LoVo (cell line): ENCODE measurements around the gene STAB1.
A peak's percentile ranks its signal among the peaks of the same experiment; 100 is the strongest.
"Not testable (repeated sequence)": the region's sequence is repeated elsewhere in the genome, so short reads cannot be mapped to it uniquely, and the experiment has no call there.

Source experiments
- DNase-seq: peaks from one replicate; pipeline ENCODE4 v3.0.0-alpha.2; 2016; ENCODE audit warnings: low spot score

STAB1 gene

DNA sequence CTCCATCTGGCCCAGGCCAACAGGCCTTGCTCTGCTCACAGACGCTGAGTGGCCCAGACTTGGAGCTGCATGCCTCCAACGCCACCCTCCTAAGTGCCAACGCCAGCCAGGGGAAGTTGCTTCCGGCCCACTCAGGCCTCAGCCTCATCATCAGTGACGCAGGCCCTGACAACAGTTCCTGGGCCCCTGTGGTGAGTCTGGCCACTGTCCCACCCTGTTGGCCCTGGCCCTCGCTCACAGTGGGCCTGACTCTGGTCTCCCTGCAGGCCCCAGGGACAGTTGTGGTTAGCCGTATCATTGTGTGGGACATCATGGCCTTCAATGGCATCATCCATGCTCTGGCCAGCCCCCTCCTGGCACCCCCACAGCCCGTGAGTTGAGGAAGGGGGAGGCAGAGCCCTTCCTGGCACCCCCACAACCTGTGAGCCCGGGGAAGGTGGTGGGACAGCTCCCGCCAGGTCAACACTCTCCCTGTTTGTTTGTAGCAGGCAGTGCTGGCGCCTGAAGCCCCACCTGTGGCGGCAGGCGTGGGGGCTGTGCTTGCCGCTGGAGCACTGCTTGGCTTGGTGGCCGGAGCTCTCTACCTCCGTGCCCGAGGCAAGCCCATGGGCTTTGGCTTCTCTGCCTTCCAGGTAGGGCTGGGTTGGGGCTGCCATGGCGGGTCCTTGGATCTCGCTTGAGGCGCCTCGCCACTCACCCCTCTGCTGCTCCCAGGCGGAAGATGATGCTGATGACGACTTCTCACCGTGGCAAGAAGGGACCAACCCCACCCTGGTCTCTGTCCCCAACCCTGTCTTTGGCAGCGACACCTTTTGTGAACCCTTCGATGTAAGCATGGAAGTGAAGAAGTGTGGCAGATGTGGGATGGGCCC is 28.5 kb downstream of the STAB1 start:
- no peak for DNase-seq

- no peak for DNase-seq
Measured at GRCh38 chr3:52524258-52524751, 29.2 kb downstream of the STAB1 start.

DNA sequence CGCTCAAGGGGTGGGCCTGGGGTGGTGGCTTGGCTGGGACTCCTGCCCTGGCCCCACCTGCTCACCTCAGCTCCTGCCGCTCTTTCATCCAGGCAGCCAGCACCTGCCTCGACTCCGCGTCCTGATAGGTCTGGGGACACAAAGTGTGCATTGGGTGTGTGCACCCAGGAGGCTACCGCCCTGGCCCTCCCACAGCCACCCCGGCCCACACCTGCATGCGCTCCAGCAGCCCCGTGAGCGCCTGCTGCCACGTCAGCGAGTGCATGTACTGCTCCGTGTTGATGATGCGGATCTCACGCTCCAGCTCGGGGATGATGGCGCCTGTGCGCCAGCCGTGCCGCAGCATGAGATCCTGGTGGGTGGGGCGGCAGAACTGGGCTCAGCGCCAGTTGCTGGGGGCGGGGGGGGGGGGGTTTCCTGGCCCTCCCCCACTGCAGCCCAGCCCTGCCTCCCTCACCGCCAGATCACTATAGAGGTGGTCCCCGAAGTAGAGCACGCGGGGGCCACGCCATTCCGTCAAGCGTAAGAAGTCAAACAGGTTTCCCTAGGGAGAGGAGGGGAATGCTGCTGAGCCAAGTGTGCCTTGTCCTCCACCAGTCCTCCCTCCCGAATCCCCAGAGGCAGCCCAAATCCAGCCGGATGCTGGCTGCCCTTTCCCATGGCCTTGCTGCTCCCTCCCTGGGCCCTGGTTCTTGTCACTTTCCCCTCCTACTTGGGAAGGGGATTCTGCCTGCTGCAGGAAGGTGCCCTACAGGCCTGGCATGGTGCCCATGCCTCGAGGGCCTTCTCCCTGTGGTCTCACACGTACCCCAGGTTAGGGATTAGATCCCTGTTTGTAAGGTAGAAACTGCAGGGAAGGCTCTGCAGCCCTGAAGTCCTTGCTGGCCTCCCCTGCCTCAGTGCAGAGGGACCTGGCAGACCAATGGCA is 29.9 kb downstream of the STAB1 start:
- no peak for DNase-seq

- DNase-seq = no peak
Measured at GRCh38 chr3:52525680-52526561, 30.8 kb downstream of the STAB1 start.

- DNase-seq = not testable (repeated sequence)
Measured at GRCh38 chr3:52526671-52527038, 31.5 kb downstream of the STAB1 start.

- DNase-seq = no peak
Measured at GRCh38 chr3:52527039-52527731, 32.0 kb downstream of the STAB1 start.

- no peak for DNase-seq
Measured at GRCh38 chr3:52527732-52528585, 32.8 kb downstream of the STAB1 start.

DNA sequence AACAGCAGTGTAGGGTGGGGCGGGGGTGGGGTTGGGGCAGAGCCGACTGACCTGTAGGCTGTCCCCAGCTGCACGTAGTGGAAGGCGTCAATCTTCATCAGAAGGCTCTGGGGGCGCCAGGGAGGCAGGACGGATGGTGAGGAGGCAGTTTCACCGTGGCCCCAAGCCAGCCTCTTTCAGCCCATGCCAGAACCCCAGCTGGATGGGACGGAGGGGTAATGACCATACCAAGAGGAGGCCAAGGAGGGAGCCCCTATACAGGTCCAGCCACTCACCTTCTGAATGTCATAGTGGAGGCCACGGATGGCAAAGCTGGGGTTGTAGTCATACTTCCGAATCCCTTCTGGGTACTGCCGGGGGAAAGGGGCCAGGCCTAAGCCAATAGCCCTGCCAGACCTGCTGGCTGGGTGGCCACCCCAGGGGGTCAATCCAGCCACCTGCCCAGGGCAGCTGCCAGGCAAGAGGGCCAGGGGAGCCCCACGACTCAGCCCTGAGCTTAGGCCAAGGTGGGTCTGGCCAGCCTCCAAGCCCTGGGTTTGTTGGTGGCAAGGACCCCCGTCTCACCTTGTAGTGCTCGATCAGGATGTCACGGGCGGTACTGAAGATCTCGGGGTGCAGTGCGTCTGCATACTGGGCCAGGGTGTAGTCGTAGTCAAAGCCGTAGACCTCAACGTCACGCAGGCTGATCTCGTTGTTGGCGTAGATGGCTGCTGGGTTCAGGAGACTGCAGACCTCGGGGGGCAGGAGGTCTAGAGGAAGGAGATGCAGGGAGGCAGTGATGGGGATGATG is 33.6 kb downstream of the STAB1 start:
- no peak for DNase-seq

GRCh38 chr3:52529376-52530333 is 34.5 kb downstream of the STAB1 start:
- DNase-seq = no peak

GRCh38 chr3:52530918-52531826 is 36.0 kb downstream of the STAB1 start:
- DNase-seq = no peak

DNA sequence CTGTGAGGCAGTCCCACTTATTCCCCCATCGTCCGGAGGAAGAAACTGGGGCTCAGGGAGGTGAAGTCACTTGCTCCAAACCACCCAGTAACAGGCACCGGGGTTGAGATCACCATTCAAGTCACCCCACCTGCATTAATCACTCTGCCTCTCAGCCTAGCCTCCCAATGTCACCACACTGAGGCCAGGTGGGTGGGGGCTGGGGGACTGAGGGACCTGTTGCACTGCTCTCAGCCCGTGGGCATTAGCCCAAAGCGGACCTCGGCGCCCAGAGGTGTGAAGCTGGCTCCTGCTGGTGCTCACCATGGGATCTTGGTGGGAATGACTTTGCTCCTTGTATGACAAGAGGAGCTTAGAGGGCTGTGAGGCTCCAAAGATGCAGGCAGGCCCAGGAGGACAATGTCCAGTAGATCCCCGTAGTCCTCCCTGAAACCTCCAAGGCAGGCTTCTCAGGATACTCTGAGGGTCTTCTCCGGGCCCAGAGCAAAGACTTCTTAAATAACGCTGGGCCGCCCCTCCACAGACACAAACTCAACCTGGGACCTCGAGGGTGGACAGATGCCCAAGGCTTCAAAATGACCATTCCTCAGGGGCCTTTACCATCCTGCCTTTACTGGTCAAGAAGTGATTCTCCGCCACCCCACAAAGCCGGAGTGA is 36.9 kb downstream of the STAB1 start:
- DNase-seq = no peak

DNA sequence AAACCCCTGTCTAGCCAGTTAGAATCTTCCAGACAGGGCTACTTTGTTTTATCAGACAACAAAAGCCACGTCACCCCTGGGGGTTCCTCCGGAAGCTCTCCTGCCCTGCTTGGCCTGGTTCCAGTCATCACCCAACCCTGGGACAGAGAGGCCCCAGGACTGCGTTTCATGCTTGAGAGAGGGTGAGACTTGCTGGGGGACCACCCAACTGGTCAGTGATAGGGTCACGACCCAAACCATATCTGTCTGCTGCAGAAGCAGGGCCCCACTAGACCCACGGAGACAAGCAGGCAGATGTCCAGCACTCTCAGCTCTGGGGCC is 37.3 kb downstream of the STAB1 start:
- DNase-seq = peak; percentile 9

DNA sequence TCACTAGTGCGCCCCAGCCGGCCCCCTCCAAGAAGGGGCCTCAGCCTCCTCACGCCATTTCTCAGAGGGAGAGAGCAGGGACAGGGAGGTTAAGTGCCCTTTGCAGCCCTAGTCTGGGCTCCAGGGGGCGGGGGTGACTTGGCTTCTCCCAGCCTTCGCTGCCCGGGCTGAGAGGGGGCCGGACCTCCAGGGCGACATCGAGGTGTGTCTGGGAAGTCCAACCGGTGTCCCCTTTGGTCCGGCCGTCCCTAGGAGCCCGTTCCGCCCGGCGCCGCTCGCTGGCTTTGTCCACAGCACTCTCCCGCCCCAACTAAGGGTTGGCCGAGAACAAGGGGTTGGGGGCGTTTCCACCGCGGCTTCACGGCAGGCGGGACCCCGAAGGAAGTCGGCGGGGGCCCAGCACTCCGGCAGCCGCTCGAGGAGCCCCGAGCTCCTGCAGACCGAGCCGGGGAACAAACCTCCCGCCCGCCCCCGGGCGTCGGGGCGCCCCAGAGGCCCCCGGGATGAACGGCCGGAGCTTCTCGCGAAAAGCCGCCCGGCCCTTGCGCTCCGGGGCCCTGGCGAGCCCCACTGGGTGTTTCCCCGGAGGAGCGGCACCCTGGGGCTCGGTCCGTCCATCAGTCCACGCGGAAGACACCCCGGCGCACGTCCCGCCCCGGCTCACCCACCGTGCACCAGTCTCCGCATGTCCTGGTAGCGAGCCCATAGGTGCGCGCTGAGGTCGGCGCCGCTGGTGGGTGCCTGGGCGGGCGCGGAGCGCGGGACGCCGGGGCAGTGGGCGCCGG is 37.9 kb downstream of the STAB1 start:
- peak; percentile 6 for DNase-seq

GRCh38 chr3:52533623-52534280 is 38.6 kb downstream of the STAB1 start, which contains the start of gene NT5DC2:
TSS of gene NT5DC2 (minus strand) at chr3:52533857. CDS start at chr3:52533737, 120 bp downstream.
- peak; percentile 76 for DNase-seq
